Duodenal mucosa (tissue), 2 donors: ENCODE measurements around the gene SULT1C2.

Experiments used
- H3K27ac ChIP-seq: one replicate; pipeline ENCODE4 v1.7.0; 2013; ENCODE audit warnings: low read depth, low read length
- H3K27me3 ChIP-seq, 2 donors: one replicate each; pipeline ENCODE4 v1.7.0; 2013; ENCODE audit warnings: low read length in 2 of 2, control low read depth in 1 of 2; ENCODE audit not compliant: insufficient read depth in 2 of 2, control insufficient read depth in 1 of 2
- H3K36me3 ChIP-seq, 2 donors: one replicate each; pipeline ENCODE4 v1.7.0; 2013; ENCODE audit warnings: low read length in 2 of 2, control low read depth in 1 of 2; ENCODE audit not compliant: insufficient read depth in 2 of 2, control insufficient read depth in 1 of 2
- H3K4me1 ChIP-seq, 2 donors: one replicate each; pipeline ENCODE4 v1.7.0; 2013; ENCODE audit warnings: low read length in 2 of 2, control low read depth in 1 of 2; ENCODE audit not compliant: insufficient read depth in 2 of 2, control insufficient read depth in 1 of 2
- H3K4me3 ChIP-seq, 2 donors: one replicate each; pipeline ENCODE4 v1.7.0; 2013; ENCODE audit warnings: low read length in 2 of 2, low read depth in 1 of 2
- H3K9ac ChIP-seq, 2 donors: one replicate each; pipeline ENCODE4 v1.7.0; 2013; ENCODE audit warnings: low read length in 2 of 2, low read depth in 1 of 2
- H3K9me3 ChIP-seq, 2 donors: one replicate each; pipeline ENCODE4 v1.7.0; 2013; ENCODE audit warnings: low read length in 2 of 2, control low read depth in 1 of 2; ENCODE audit not compliant: control insufficient read depth in 1 of 2

SULT1C2 gene

DNA sequence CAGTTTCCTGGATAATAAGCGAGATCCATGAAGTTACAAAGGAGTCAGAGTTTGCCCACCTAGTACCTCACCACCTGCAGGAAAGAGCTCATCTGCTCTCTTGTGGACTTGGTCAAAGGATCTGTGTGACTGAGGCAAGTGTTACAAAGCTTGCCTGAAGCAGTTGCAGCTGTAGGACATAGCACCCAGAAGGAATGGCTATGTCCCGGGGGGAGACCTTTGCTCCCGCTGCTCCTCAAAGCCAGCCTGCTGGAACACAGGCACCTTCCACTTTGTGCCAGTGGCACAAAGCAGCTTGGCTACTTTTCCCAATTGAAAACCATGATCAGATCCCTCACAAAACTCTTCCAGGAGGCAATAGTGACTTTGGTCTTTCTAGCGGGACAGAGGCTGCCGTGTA, 3.1 kb upstream of the SULT1C2 start:
- H3K9me3 ChIP-seq = no peaks in the 10 kb centered on the region
- peak overlapping the region; percentile 0 for H3K27ac ChIP-seq
- no peaks in the 10 kb centered on the region for H3K27me3 ChIP-seq
- H3K4me3 ChIP-seq = peak overlapping the region in 1 of 2 donors; percentile 17
- H3K9ac ChIP-seq = no peak overlapping the region
- H3K36me3 ChIP-seq = no peaks in the 10 kb centered on the region
- peaks cover 4 to 34% of the 10 kb centered on the region in 2 donors for H3K4me1 ChIP-seq

DNA sequence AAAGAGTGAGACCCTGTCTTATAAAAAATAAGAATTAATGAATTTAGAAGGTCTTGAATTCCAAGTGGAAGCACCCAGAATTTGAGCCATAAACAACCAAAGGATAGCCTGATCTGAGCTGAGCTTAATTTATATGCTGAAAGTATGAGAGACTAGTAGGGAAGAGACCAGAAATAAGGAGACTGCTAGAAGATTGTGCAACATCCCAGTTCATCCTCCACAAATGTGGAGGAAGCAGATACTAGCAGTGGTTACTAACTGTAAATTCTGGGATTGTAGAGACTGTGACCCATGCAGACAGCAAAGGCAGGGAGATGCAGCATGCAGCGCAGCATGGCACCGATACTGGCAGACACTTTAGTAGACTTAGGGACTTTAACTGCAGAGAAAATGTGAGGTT, 1.5 kb upstream of the SULT1C2 start:
- Histone ChIP-seq H3K27ac (no peak overlapping the region), H3K9ac (no peak overlapping the region), H3K36me3 (no peaks in the 10 kb centered on the region), H3K9me3 (peaks cover 0 to 4% of the 10 kb centered on the region in 2 donors), H3K27me3 (no peaks in the 10 kb centered on the region), H3K4me1 (peaks cover 0 to 31% of the 10 kb centered on the region in 2 donors), H3K4me3 (no peak overlapping the region)

DNA sequence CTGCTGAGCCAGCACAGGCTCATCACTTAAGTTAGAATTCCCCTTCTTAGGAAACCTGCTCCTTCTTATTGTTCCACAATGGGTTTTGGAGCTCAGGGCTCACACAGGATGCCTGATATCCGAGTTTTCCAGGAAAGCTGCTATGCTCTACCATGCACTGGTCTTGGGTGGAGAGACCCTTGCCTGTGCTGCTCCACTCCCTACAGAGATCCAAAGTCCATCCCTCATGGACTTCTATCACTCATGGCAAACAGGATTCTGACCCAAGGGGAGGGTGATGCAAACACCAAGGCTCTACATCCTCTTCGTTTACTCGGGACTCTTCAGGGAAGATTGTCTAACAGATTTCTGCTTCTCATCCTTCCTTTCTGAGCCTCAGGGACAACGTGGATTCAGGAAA, 5.2 kb downstream of the SULT1C2 start:
- Histone ChIP-seq H3K9ac (no peak overlapping the region), H3K27me3 (no peaks in the 10 kb centered on the region), H3K9me3 (peaks cover 0 to 4% of the 10 kb centered on the region in 2 donors), H3K4me1 (peaks cover 0 to 8% of the 10 kb centered on the region in 2 donors), H3K27ac (no peak overlapping the region), H3K36me3 (no peaks in the 10 kb centered on the region), H3K4me3 (no peak overlapping the region)

DNA sequence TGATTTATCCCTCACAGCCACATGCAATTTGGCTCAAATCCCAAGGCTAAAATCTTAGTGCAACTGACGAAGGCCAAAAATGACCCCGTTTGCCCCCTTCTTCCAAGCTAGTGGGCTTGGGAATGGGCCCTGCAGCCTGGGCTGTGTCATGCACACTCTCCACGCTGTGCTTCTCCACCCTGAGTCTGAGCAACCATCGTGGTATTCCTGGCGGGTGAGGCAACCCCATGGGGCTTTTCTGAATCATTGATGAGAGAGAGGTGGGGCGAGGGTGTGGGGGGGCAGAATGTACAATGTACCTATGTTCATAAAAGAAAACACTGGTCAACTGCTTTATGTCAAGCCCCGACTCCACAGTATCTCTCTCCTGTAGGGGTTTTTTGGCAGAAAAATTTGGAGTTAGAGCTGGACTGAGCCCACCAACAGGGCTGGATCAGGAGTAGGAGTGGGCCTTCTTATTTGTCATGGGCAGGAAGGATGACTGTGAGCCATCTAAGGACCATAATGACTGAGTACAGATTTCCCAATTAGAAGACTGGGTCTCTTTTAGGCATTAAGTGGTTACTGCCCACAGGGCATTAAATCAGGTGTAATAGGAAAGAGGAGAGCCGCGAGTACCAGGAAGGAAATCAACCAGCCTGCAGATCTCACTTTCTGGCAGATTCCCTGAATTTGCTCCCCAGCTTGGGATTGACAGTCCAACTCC, 8.9 kb downstream of the SULT1C2 start:
- no peaks in the 10 kb centered on the region for H3K9me3 ChIP-seq
- H3K27me3 ChIP-seq = no peaks in the 10 kb centered on the region
- H3K36me3 ChIP-seq = no peaks in the 10 kb centered on the region
- H3K4me3 ChIP-seq = no peak overlapping the region
- H3K4me1 ChIP-seq = peaks cover 0 to 5% of the 10 kb centered on the region in 2 donors
- H3K9ac ChIP-seq = no peak overlapping the region
- no peak overlapping the region for H3K27ac ChIP-seq

DNA sequence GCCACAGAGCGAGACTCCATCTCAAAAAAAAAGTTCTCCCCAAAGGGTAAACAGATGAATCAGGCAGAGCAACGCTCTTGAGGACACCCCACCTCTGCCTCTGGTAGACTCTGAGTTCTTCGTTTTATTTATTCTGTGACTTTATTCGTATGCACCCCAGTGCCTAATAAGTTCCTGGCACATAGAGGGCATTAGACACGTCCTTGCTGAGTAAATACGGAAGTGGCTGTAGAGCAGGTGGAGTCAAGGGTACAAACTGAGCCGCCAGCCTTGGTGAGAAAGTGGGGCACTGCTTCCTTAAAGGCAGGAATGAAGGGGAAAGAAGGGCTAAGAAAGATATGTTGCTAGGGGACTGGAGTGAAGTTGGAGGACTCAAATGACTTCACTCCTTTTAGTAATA, 12.9 kb downstream of the SULT1C2 start:
- Histone ChIP-seq H3K4me3 (no peak overlapping the region), H3K4me1 (peaks cover 0 to 5% of the 10 kb centered on the region in 2 donors), H3K27ac (no peak overlapping the region), H3K27me3 (no peaks in the 10 kb centered on the region), H3K9me3 (no peaks in the 10 kb centered on the region), H3K9ac (no peak overlapping the region), H3K36me3 (no peaks in the 10 kb centered on the region)

DNA sequence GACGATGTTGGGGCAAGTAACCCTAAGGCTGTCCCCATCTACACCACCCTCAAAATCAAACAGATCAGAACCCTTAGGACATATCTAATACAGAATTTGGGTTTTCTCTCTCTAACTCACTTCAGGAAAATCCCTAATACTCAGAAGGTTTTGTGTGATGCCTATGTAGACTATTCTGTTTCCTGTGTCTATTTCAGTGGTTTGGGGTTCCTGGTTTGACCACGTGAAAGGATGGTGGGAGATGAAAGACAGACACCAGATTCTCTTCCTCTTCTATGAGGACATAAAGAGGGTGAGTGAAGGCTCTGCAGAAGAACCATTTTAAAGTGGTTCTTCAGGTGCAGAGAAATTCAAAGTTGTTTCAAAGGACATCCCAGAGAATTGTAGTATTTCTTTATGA, 16.3 kb downstream of the SULT1C2 start:
- Histone ChIP-seq H3K9ac (no peak overlapping the region), H3K27me3 (no peaks in the 10 kb centered on the region), H3K4me3 (no peak overlapping the region), H3K27ac (no peak overlapping the region), H3K9me3 (no peaks in the 10 kb centered on the region), H3K36me3 (no peaks in the 10 kb centered on the region), H3K4me1 (peaks cover 0 to 5% of the 10 kb centered on the region in 2 donors)

DNA sequence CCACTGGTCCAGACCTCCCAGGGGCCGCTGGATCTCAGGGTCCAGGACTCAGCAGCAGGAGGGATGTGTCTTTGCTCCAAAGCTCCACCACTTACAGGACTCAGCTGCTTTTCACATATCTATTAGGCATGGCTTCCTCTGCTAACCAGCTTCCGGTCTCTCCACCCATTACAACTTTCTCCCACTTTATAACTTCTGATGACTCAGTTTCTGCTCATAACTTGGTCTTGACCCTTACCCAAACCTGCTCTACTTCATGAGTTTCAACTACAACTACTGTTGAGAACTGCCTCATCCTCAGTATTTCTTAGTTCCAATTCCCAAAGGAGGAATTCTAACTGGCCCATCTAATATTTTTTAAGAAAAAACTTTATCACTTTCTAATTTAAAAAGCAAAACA, 17.2 kb downstream of the SULT1C2 start:
- no peaks in the 10 kb centered on the region for H3K9me3 ChIP-seq
- H3K27me3 ChIP-seq = no peaks in the 10 kb centered on the region
- no peaks in the 10 kb centered on the region for H3K36me3 ChIP-seq
- H3K9ac ChIP-seq = no peak overlapping the region
- peaks cover 0 to 5% of the 10 kb centered on the region in 2 donors for H3K4me1 ChIP-seq
- H3K4me3 ChIP-seq = no peak overlapping the region
- no peak overlapping the region for H3K27ac ChIP-seq

DNA sequence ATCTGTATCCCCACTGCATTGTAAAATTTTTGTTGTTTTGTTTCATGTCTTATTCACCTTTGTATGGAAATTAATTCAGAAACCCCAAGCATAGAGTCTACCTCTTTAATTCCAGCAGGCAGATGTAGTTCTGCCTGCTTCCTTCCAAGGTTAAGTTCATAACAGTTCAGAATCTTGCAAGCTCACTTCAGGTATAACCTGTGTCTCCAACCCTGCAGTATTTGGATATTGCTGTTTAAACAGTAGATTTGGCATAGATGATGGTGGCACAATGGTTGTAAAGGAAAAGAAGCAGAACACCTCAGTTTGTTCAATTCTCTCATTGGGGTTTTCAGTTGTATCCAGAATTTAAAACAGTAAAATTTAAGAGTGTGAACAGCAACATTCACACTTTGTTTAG, 21.2 kb downstream of the SULT1C2 start:
- H3K36me3 ChIP-seq = no peaks in the 10 kb centered on the region
- no peak overlapping the region for H3K9ac ChIP-seq
- peaks cover 7 to 8% of the 10 kb centered on the region in 2 donors for H3K4me1 ChIP-seq
- H3K27ac ChIP-seq = no peak overlapping the region
- H3K9me3 ChIP-seq = peaks cover 0 to 3% of the 10 kb centered on the region in 2 donors
- H3K27me3 ChIP-seq = no peaks in the 10 kb centered on the region
- H3K4me3 ChIP-seq = no peak overlapping the region

DNA sequence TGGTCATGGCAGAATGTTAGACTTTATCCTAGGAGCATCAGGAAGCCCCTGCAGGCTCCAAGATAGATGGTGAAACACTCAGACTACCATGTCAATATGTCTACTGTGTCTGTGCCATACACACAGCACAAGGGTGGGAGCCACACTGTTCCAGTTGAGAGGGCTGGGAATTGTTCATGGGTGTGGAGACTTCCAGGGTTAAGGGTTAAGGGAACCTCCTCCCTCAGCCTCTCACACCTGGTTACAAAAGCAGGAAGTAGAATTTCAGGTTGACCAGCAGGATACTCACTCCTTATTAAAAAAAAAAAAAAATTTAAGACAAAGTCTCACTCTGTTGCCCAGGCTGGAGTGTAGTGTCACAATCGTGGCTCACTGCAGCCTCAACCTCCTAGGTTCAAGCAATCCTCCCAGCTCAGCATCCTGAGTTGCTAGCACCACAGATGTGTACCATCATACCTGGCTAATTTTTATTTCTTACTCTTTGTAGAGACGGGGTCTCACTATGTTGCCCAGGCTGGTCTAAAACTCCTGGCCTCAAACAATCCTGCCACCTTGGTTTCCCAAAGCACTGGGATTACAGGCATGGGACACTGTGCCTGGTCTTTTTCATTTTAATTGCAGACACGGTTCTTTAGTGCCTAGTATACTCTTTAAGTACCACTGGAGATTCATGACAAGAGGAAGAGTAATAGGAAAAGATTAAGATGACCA, 26.0 kb downstream of the SULT1C2 start:
- no peaks in the 10 kb centered on the region for H3K36me3 ChIP-seq
- H3K9me3 ChIP-seq = peaks cover 0 to 3% of the 10 kb centered on the region in 2 donors
- peaks cover 21 to 22% of the 10 kb centered on the region in 2 donors for H3K4me1 ChIP-seq
- H3K27ac ChIP-seq = no peak overlapping the region
- H3K4me3 ChIP-seq = no peak overlapping the region
- no peak overlapping the region for H3K9ac ChIP-seq
- no peaks in the 10 kb centered on the region for H3K27me3 ChIP-seq

DNA sequence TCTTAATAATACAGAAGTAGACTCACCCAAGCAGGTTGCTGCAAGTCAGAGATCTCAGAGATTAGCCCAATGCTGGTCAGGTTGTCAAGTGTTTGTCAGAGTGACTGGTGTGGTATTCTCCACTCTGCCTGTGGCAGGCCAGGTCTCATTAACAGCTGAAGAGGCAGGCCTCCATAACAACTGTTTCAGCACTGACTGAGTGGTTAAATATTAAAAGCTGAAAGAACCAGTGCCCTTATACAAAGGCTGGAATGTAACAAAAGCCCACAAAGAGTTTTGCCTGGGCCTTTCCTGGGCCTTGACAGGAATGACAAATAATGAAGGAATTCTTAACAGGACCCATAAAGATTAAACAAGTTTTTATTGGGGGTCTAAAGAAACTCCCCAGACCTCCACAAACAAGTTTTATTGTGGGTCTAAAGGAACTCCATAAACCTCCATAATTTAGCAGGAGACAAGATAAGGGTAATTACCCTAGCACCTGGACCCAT, 26.8 kb downstream of the SULT1C2 start:
- Histone ChIP-seq H3K36me3 (no peaks in the 10 kb centered on the region), H3K27me3 (no peaks in the 10 kb centered on the region), H3K4me3 (no peak overlapping the region), H3K9me3 (peaks cover 0 to 3% of the 10 kb centered on the region in 2 donors), H3K4me1 (peaks cover 21 to 22% of the 10 kb centered on the region in 2 donors), H3K27ac (no peak overlapping the region), H3K9ac (no peak overlapping the region)
